PFSK-1 (cell line): ENCODE results near the gene ARL2.

ENCODE experiments used
- FOXP2 ChIP-seq: optimal IDR thresholded peaks from 2 replicates; pipeline ENCODE3; 2011; ENCODE audit warnings: borderline replicate concordance, control low read depth, inconsistent platforms; ENCODE audit not compliant: insufficient read depth; ENCODE audit errors: extremely low read length, extremely low read depth
- POLR2AphosphoS5 ChIP-seq: IDR thresholded peaks from 2 replicates; pipeline ENCODE4 v1.6.1; 2012; ENCODE audit warnings: low read depth, mild to moderate bottlenecking, control low read depth, low read length, moderate library complexity
- SIN3A ChIP-seq: IDR thresholded peaks from 2 replicates; pipeline ENCODE4 v1.6.1; 2012; ENCODE audit warnings: mild to moderate bottlenecking, low read length, moderate library complexity, borderline replicate concordance; ENCODE audit not compliant: insufficient read depth
- TAF1 ChIP-seq: IDR thresholded peaks from 2 replicates; pipeline ENCODE4 v1.6.1; 2012; ENCODE audit warnings: low read length, control low read depth, borderline replicate concordance; ENCODE audit not compliant: insufficient read depth
- TF ChIP-seq, protein P1 (sequence below), 2 experiments: IDR thresholded peaks; 2 replicates each; pipeline versions ENCODE4 v1.6.1 to v1.8.0; 2011 to 2012; ENCODE audit warnings: low read depth in 2 of 2, low read length in 2 of 2, control low read depth in 1 of 2, inconsistent platforms in 1 of 2, mild to moderate bottlenecking in 1 of 2, moderate library complexity in 1 of 2; ENCODE audit not compliant: insufficient read depth in 1 of 2

The ARL2 gene

DNA sequence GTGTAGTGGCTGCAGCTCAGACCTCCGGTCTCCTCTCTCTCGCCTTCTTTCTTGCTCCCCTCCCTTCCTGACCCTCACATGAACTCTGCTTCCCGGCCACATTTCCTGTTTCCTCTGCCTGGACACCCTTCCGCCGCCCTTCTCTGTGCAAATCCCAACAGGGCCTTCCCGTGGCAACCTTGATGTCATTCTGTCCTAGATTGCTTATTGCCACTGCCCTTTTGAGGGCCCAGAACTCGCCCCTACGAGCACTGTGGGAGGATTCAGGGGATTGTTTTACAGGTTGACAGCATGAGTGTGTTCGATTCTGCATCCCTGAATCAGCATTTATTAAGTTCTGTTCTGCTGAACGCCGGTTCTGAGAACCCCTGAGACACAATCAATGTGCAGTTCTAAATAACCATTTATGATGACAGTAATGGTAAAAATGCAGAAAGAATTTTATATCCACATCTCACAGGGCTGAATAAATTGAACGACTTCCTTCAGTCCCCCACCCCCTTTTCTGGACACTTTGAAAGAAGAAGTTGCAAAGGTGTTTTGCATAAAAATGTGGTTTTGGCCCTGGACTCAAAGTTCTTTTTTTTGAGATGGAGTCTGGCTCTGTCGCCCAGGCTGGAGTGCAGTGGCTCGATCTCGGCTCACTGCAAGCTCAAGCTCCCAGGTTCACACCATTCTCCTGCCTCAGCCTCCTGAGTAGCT, 23.6 kb upstream of the ARL2 start:
- TF ChIP-seq FOXP2 (no peak), POLR2AphosphoS5 (peak; percentile 39; the same call in 1 of the 2 replicates), TAF1 (0 out of 2 replicates have a peak, but pooled peaks have one; percentile 60), SIN3A (0 out of 2 replicates have a peak, but pooled peaks have one; percentile 39)
- TF ChIP-seq, protein P1, sequence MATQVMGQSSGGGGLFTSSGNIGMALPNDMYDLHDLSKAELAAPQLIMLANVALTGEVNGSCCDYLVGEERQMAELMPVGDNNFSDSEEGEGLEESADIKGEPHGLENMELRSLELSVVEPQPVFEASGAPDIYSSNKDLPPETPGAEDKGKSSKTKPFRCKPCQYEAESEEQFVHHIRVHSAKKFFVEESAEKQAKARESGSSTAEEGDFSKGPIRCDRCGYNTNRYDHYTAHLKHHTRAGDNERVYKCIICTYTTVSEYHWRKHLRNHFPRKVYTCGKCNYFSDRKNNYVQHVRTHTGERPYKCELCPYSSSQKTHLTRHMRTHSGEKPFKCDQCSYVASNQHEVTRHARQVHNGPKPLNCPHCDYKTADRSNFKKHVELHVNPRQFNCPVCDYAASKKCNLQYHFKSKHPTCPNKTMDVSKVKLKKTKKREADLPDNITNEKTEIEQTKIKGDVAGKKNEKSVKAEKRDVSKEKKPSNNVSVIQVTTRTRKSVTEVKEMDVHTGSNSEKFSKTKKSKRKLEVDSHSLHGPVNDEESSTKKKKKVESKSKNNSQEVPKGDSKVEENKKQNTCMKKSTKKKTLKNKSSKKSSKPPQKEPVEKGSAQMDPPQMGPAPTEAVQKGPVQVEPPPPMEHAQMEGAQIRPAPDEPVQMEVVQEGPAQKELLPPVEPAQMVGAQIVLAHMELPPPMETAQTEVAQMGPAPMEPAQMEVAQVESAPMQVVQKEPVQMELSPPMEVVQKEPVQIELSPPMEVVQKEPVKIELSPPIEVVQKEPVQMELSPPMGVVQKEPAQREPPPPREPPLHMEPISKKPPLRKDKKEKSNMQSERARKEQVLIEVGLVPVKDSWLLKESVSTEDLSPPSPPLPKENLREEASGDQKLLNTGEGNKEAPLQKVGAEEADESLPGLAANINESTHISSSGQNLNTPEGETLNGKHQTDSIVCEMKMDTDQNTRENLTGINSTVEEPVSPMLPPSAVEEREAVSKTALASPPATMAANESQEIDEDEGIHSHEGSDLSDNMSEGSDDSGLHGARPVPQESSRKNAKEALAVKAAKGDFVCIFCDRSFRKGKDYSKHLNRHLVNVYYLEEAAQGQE (IDR thresholded peaks at IDR 0.05; ENCODE audit: insufficient read depth in 1 of 2, low read depth in 2 of 2, low read length in 2 of 2), result peak in 1 of 2 experiments; percentile 36; a peak in 1 of 4 replicates

DNA sequence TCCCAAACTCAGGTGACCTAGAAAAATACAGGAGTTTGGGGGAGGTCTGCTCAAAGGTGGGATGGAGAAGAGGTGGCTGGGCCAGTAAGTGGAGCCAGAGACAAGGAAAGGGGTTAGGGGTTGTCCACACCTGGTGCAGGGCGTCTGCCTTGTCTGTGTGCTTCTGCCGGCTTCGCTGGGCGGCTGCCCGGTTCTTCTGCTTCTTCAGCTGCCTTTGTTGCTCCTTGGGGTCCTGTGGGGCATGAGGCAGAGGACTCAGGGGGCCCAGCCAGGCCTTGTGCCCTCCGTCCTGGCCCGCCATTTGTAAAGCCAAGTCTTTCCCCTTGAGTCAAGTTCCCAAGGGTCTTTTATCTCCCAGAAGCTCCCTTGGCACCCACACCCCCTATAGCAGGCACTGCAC, 19.6 kb upstream of the ARL2 start:
- TF ChIP-seq, protein P1 (IDR thresholded peaks at IDR 0.05; ENCODE audit: insufficient read depth in 1 of 2, low read depth in 2 of 2, low read length in 2 of 2), result no peak
- TF ChIP-seq SIN3A, result no peak
- TF ChIP-seq FOXP2, result no peak
- no peak for TF ChIP-seq POLR2AphosphoS5
- TF ChIP-seq TAF1, result no peak

DNA sequence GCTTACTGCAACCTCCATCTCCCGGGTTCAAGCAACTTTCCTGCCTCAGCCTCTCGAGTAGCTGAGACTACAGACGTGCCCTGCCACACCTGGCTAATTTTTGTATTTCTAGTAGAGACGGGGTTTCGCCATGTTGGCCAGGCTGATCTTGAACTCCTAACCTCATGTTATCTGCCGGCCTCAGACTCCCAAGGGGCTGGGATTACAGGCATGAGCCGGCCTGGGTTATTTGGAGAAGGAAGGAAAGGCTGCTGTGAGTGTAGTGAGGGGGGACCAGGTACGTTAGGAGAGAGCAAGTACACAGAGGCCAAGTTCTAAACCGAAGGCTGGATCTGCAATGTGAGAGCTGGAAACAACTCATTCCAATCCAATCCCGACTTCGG, 17.6 kb upstream of the ARL2 start:
- TF ChIP-seq, protein P1 (IDR thresholded peaks at IDR 0.05; ENCODE audit: insufficient read depth in 1 of 2, low read depth in 2 of 2, low read length in 2 of 2), result no peak
- TF ChIP-seq TAF1, result no peak
- no peak for TF ChIP-seq SIN3A
- TF ChIP-seq FOXP2, result no peak
- TF ChIP-seq POLR2AphosphoS5, result no peak

DNA sequence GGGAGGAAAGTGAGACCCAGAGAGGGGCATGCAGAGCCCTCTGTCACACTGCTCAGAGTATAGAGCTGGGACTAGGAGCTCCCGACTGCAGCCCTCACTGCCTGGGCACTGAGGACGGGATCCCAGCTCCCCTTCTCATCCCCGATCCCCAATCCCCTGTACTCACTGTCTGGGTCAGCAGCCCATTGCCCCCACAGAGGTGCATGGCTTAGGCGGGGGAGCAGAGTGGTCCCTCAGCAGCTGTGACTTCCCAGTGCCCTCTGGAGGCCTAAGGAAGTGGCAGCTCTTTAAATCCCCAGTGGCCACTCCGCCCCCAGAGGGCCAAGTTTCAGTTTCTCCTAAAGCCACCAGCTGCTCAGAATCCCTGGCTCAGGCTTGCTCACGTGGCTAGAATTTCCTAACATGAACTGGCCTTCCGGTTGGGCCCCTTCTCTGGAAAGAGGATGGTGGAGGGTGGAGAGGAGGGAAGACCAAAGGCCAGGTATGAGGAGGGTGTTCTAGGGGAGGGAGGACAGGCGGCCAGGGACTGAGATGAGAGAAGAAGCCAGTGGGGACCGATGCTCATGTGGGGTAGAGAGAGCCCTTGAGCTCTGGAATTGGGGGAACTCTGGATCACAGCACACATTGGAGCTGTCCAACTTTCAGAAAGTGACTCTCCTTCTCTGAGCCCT, 17.1 kb upstream of the ARL2 start, which contains the start of gene BATF2:
BATF2 (minus strand) TSS at position 262 of the 671 bp plus-strand sequence; CDS start at position 205, 57 bp downstream.
- TF ChIP-seq, protein P1 (IDR thresholded peaks at IDR 0.05; ENCODE audit: insufficient read depth in 1 of 2, low read depth in 2 of 2, low read length in 2 of 2), result peak; percentile 30 to 82; a peak in 2 of 4 replicates
- TF ChIP-seq SIN3A (no peak), TAF1 (no peak), POLR2AphosphoS5 (no peak)
